ENCODE results near the gene CHDH.

Gene CHDH, protein sequence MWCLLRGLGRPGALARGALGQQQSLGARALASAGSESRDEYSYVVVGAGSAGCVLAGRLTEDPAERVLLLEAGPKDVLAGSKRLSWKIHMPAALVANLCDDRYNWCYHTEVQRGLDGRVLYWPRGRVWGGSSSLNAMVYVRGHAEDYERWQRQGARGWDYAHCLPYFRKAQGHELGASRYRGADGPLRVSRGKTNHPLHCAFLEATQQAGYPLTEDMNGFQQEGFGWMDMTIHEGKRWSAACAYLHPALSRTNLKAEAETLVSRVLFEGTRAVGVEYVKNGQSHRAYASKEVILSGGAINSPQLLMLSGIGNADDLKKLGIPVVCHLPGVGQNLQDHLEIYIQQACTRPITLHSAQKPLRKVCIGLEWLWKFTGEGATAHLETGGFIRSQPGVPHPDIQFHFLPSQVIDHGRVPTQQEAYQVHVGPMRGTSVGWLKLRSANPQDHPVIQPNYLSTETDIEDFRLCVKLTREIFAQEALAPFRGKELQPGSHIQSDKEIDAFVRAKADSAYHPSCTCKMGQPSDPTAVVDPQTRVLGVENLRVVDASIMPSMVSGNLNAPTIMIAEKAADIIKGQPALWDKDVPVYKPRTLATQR
- 0.24 to 0.42 reads per million in 2 donors for total RNA-seq

DNA sequence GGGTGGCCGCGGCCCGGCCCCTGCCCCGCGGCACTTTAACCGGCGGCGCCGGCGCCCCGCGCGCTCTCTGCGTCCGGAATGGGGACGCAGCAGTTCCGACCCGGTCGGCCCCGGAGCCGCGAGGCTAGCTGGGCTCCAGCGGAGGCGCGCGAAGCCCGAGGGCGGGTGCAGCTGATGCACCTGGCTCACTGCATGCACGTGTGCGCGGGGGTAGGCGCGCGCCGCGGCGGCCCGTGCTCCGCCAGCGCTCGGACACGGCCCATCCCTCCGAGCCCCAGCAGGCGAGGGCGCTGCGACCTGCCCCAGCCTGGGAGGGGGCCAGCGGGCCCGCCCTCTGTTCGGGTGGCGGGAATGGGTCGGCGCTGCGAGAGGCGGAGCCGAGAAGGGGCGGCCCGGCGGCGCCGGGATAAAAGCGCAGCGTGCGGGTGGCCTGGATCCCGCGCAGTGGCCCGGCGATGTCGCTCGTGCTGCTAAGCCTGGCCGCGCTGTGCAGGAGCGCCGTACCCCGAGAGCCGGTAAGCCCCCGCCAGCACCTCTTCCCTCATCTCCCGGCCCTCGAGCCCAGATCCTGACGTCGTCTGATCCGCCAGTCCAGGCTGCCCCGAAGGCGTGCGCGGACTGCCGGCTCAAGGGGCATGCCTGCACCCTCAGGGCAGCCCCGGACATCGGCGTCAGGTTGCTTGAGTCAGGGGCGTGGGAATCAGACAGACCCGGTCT, at the start of gene CHDH, which contains the start of gene IL17RB:
TSS of gene CHDH (minus strand) at position 286 of the 717 bp plus-strand sequence. CDS start 22,411 bp downstream, outside the sequence.
TSS of gene IL17RB (plus strand) at position 435 of the 717 bp plus-strand sequence. CDS start at position 456, 21 bp downstream.
- DNase-seq = no peak

GRCh38 chr3:53892286-53892637, 46.0 kb upstream of the CHDH start:
- DNase-seq = no peak

DNA sequence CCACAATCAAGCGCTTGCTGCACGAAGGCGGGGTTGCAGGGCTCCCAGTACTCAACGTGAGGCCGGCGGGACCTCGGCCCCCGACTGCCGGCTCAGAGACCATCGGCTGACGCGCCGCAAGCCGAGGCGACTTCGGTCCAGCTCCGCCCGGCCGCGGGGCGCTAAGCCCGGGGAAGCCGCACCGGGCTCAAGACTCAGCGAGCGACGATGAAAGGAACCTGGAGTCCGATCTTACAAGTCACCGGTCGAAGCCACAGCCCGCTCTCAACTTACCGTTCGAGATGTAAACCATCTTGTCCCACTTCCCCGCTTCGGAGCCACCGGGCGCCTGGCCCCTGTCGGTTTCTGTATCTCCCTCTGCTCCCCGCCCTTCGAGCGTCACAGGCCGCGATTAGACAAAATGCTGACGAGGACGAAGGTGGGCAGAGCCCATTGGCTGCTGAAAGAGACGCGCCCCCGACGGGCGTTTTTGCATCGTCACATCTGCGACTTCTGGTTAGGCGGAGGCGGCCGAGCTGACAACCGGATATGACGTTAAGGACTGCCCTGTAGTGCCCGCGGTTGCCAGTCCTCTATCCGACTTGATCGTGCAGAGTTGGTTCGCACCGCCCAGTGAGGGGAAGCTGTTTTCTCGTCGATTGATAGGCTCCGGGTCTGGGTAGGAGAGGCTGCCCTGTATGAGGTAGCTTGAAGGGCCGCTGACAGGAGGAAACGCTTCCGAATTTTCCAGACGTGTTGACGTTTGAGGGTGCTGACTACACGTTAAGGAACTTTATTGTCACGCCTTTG, 45.5 kb upstream of the CHDH start, which contains the start of gene SELENOK:
TSS of gene SELENOK (minus strand) at position 363 of the 789 bp plus-strand sequence.
- DNase-seq = peak; percentile 93

GRCh38 chr3:53890726-53891475, 44.7 kb upstream of the CHDH start:
- peak; percentile 52 for DNase-seq

- no peak for DNase-seq
These were observed 42.0 kb upstream of the CHDH start for GRCh38 chr3:53888232-53888631.

GRCh38 chr3:53887446-53887845, 41.2 kb upstream of the CHDH start:
- no peak for DNase-seq

DNA sequence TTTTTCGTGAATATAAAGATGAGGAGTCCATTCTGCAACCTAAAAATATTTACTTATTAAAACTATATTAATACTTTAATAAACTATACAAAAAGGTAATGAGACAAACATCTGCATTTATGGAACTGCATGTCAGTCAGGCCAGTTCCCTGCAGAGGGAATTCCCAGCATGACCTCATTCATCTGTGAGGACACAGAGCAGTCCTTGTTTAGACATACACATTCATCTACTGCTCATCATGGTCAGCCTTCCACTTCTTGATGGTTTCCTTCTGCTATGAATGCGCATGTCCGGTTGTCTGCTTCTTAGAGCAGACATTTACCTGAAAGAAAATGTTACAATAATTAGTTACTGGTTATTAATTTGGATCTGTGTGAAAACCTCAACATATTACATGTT, 39.0 kb upstream of the CHDH start:
- no peak for DNase-seq

DNA sequence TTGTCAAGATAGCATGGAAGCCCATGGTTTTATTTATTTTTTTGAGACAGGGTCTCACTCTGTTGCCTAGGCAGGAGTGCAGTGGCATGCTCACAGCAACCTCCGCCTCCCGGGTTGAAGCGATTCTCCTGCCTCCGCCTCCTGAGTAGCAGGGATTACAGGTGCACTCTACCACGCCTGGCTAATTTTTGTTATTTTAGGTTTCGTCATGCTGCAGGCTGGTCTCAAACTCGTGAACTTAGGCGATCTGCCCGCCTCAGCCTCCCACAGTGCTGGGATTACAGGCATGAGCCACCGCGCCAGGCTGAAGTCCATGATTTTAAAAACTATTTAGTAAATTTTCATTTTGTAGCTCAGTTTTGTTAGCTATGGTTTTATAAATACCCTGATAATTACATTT, 38.4 kb upstream of the CHDH start:
- DNase-seq = no peak

- DNase-seq = no peak
These were observed 36.8 kb upstream of the CHDH start for GRCh38 chr3:53883008-53883407.

- peak; percentile 83 for DNase-seq
These were observed 35.7 kb upstream of the CHDH start, which contains the start of gene ACTR8 for GRCh38 chr3:53881691-53882593. TSS of gene ACTR8 (minus strand) at chr3:53882152. CDS start at chr3:53882101, 51 bp downstream.

DNA sequence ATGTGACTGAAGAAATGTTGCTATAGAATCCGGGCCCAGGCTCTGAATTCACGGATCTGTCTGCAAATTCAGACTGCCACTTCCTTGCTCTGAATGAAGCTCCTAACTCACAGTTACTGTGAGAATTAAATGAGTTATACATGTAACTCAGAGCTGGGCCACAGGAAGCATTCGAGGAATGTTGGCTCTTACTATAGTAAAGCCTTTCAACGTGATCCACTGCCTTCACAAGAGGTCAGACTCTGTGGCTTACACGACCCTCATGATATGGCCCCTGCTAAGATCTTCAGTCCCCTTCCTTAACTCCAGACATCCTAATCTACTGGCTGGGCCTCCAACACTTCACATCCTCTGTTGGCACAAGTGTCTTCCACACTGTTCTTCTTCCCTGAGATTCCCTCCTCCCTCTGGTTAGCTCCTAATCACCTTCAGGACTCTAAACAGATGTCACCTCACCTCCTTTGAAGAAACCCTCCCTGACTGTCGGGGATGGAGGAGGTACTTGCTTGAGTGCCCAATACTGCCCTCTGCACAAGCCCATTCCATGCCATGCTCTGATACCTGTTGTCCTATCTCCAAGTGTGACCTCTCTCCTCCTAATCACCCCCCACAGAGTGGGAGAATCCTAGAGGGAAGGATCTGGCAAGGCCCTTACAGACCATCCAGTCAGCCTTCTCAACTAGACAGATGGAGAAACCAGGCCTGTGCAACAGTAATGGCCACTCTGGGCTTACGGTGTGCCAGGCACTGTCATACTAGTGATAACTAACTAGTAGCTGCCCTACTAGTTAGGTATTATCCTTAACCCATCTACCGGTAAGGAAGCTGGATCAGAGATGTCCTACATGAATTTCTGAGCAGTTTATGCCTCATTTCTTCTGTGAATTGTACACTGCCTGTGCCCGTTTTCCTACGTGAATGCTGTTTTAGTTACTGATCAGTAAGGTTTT, 34.5 kb upstream of the CHDH start:
- no peak for DNase-seq

DNA sequence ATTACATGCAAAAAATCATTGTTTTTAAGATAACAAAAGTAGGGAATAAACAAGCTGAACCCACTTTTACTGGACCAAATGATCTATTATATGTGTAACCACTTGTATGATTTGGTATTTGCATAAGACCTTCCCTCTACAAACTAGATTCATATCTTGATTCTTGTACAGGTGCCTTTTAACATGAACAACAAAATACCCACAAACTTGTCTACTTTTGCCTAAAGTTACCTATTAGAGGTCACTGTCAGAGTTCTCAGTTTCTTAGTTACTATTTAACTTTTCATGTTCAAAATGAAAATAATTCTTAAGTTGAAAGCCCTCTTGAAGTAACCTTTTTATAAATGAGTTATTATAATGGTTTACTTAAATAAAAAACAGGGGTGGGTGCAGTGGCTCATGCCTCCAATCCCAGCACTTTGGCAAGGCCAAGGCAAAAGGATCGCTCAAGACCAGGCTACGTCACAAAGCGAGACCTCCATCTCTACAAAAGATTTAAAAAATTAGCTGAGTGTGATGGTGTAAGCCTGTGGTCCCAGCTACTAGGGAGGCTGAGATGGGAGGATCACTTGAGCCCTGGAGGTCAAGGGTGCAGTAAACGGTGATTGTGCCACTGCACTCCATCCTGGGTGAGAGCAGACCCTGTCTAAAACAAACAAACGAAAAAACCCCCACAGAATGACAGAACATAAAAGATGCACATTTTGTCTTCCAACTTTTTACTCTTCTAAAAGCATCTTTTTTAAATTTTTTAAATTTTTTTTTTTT, 19.7 kb upstream of the CHDH start:
- no peak for DNase-seq

GRCh38 chr3:53863145-53863544, 16.9 kb upstream of the CHDH start:
- DNase-seq = no peak

GRCh38 chr3:53862241-53862640, 16.0 kb upstream of the CHDH start:
- no peak for DNase-seq

GRCh38 chr3:53860196-53860595, 14.0 kb upstream of the CHDH start:
- no peak for DNase-seq

GRCh38 chr3:53859178-53859577, 13.0 kb upstream of the CHDH start:
- no peak for DNase-seq

DNA sequence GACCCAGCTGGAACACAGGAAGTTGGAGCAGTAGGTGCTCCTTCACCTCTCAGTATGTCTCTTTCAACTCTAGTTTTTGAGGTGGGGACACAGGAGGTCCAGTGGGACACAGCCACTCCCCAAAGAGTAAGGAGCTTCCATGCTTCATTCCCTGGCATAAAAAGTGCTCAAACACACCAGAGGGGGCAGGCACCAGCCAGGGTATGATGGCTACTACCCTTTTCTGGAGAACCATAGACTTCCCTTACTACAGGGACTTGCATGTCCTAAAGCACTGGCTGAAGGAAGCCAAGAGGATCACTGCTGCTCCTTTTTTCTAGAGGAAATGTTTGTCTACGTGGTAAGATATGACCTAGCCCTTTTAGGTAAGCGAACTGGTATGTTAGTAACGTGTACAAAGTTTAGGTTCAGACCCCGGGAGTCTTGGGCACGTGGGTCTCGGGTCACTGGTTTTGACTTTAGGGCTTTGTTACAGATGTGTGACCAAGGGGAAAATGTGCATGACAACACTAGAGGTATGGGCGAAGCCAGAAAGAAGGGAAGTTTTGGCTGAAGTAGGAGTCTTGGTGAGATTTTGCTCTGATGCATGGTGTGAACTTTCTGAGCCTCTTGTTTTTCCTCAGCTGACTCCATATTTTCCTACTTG, 12.0 kb upstream of the CHDH start:
- DNase-seq = no peak

DNA sequence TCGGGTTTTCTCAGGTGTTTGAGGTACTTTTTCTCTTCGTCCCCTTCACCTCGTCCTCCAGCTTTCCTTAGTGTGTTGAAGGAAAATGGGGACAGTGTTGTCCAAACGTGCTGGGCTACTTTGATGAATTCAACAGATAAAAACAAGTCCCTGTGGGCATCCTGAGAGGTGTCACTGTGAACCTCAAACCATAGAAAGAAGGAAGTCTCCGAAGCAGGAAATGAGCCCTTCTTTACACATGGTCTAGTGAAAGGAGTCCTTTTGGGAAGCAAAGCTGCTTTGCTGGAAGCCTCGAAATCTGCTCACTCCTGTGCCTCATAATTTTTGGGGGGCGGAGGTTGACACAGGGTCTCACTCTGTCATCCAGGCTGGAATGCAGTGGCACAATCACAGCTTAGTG, 10.7 kb upstream of the CHDH start:
- DNase-seq = no peak
